ENCODE results near the gene MRPL12.

GRCh38 chr17:81740395-81740961, 37.3 kb downstream of the MRPL12 start:
- TF ChIP-seq CTCF (IDR thresholded peaks at IDR 0.05): no peak
- TF ChIP-seq EP300 (IDR thresholded peaks at IDR 0.05; ENCODE audit: low read depth): no peak
- no peak for TF ChIP-seq POLR2A (IDR thresholded peaks at IDR 0.05)
